ENCODE results near the gene NUFIP2.

Gene NUFIP2

GRCh38 chr17:29326023-29326813 is 32.3 kb upstream of the NUFIP2 start:
- TF ChIP-seq CTCF (IDR thresholded peaks at IDR 0.05), result no peak

GRCh38 chr17:29322363-29322762 is 28.4 kb upstream of the NUFIP2 start:
- no peak for TF ChIP-seq CTCF (IDR thresholded peaks at IDR 0.05)

- no peak for TF ChIP-seq CTCF (IDR thresholded peaks at IDR 0.05)
Measured at GRCh38 chr17:29303386-29303785, 9.4 kb upstream of the NUFIP2 start.

GRCh38 chr17:29299031-29299430 is 5.1 kb upstream of the NUFIP2 start:
- no peak for TF ChIP-seq CTCF (IDR thresholded peaks at IDR 0.05)

- no peak for TF ChIP-seq CTCF (IDR thresholded peaks at IDR 0.05)
Measured at GRCh38 chr17:29295420-29295819, 1.5 kb upstream of the NUFIP2 start.

GRCh38 chr17:29294580-29294900 is 592 bp upstream of the NUFIP2 start:
- no peak for TF ChIP-seq CTCF (IDR thresholded peaks at IDR 0.05)

GRCh38 chr17:29292992-29293889 is 707 bp downstream of the NUFIP2 start:
- TF ChIP-seq CTCF (IDR thresholded peaks at IDR 0.05), result no peak
